ENCODE measurements around the gene DCST2. TPM values are rescaled to one million over a fixed set of nuclear protein-coding genes. Genes with fewer than 3 reads are reported as not detected.

The DCST2 gene
- total and polyA plus RNA-seq, 10 of the 15 experiments (the other 5 are each of a cell fraction or from before 2014, with no cell fraction given), result 0.33 to 0.41 (median 0.36) TPM; not detected in 7

GRCh38 chr1:154982897-154983648 lies 50.5 kb downstream of the DCST2 start, which contains the start of gene FLAD1 (continued):
- TF ChIP-seq MLLT1 (IDR thresholded peaks at IDR 0.05) (0 out of 2 replicates have a peak, but pooled peaks have one; percentile 48), BCL11A (IDR thresholded peaks at IDR 0.05; ENCODE audit: low read depth, low read length) (no peak), GATAD2B (conservative IDR thresholded peaks at IDR 0.05; ENCODE audit: low read depth) (no peak; the same call in 1 of the 2 replicates), USF1 (IDR thresholded peaks at IDR 0.05; ENCODE audit: borderline replicate concordance, extremely low read length, insufficient read depth, low read depth, low read length) (peak; percentile 81), PRDM15 (CRISPR knock-in tag; IDR thresholded peaks at IDR 0.05) (no peak), CHD2 (IDR thresholded peaks at IDR 0.05; ENCODE audit: borderline replicate concordance, low read depth, low read length) (peak; percentile 98), RAD21 (IDR thresholded peaks at IDR 0.05; ENCODE audit: insufficient read depth, low read depth, low read length) (no peak), SUPT20H (IDR thresholded peaks at IDR 0.05; ENCODE audit: borderline replicate concordance, control insufficient read depth, low read depth, low read length) (no peak), PML (IDR thresholded peaks at IDR 0.05; ENCODE audit: low read length) (peak; percentile 82), IKZF1 (conservative IDR thresholded peaks at IDR 0.05) (no peak; the same call in 1 of the 2 replicates), STAT3 (IDR thresholded peaks at IDR 0.05; ENCODE audit: low read depth, low read length) (no peak), ZSCAN29 (IDR thresholded peaks at IDR 0.05) (no peak), ASH2L (IDR thresholded peaks at IDR 0.05; ENCODE audit: borderline replicate concordance, low read depth) (no peak), CBFB (IDR thresholded peaks at IDR 0.05; ENCODE audit: low read depth) (0 out of 2 replicates have a peak, but pooled peaks have one; percentile 56), EZH2 (IDR thresholded peaks at IDR 0.05; ENCODE audit: borderline replicate concordance, control insufficient read depth, low read depth, low read length) (no peak), MAX (IDR thresholded peaks at IDR 0.05; ENCODE audit: low read depth, low read length) (peak; percentile 88), ZBED1 (IDR thresholded peaks at IDR 0.05; ENCODE audit: borderline replicate concordance) (no peak), IRF4 (IDR thresholded peaks at IDR 0.05; ENCODE audit: low read depth, low read length) (peak; percentile 6; the same call in 1 of the 2 replicates), NKRF (conservative IDR thresholded peaks at IDR 0.05) (peak; percentile 64), SP1 (IDR thresholded peaks at IDR 0.05; ENCODE audit: low read depth, low read length) (peak; percentile 99), PAX5 (IDR thresholded peaks at IDR 0.05; ENCODE audit: borderline replicate concordance, low read depth, low read length) (no peak), POLR2AphosphoS2 (IDR thresholded peaks at IDR 0.05; ENCODE audit: low read depth, low read length) (no peak; the same call in 1 of the 2 replicates)
